Right lobe of liver (tissue), 6 donors: Measurements from ENCODE around the gene KIF4B. TPM values are rescaled to one million over a fixed set of nuclear protein-coding genes. Genes with fewer than 3 reads are reported as not detected.

ENCODE experiments used
- ATAC-seq, 4 donors: fragments of 200-7000 bp; cut with Tn5 transposase; one replicate each; pipeline ENCODE4 v1.9.1; 2020; ENCODE audit warnings: mild to moderate bottlenecking in 4 of 4, moderate library complexity in 4 of 4
- DNase-seq, 3 donors: peaks; one replicate each; pipeline ENCODE4 v3.0.0-alpha.2; 2020
- H3K27ac ChIP-seq, 3 donors: fragments of 200-600 bp; one replicate each; pipeline ENCODE4 v1.8.0; 2022
- H3K27me3 ChIP-seq, 2 donors: fragments of 200-600 bp; one replicate each; pipeline ENCODE4 v1.8.0; 2022
- H3K36me3 ChIP-seq, 4 donors: fragments of 200-600 bp; sonication (generic) in 1 of 4; one replicate each; pipeline versions ENCODE4 v1.5.1 to v1.8.0; 2017 to 2022; ENCODE audit warnings: control low read depth in 1 of 4
- H3K4me1 ChIP-seq, 4 donors: fragments of 200-600 bp; sonication (generic) in 1 of 4; one replicate each; pipeline versions ENCODE4 v1.5.1 to v1.8.0; 2017 to 2022; ENCODE audit warnings: control low read depth in 1 of 4
- H3K4me3 ChIP-seq, 3 donors: fragments of 200-600 bp; one replicate each; pipeline ENCODE4 v1.8.0; 2022
- H3K9me3 ChIP-seq, 4 donors: fragments of 200-600 bp; sonication (generic) in 1 of 4; one replicate each; pipeline versions ENCODE4 v1.5.1 to v1.8.0; 2017 to 2022; ENCODE audit warnings: control low read depth in 1 of 4
- POLR2A ChIP-seq: fragments of 450-650 bp; IDR thresholded peaks from one replicate; pipeline ENCODE4 v1.6.1; 2017; ENCODE audit warnings: antibody characterized with exemption, mild to moderate bottlenecking
- WGBS: methylation state at CpG from one replicate; pipeline ENCODE4 v1.1.6; 2018; ENCODE audit warnings: low coverage, low lambda C conversion rate; ENCODE audit not compliant: insufficient coverage; ENCODE audit errors: missing lambda C conversion rate; 5-methylcytosine and 5-hydroxymethylcytosine counted together
- intact Hi-C, 2 donors: fragments of 100-400 bp; cut with DNase I; formaldehyde crosslinking; loops; one replicate each; pipeline versions ENCODE4 v1.11.2 to v1.14.1; 2022
- total RNA-seq, 6 experiments: library from RNA; depleted of rRNA in 2 of 6; stranded (reverse); fragments of >200 nt in 2 of 6; fragmentation: NEBNext Ultra II Directional in 3 of 6; extraction: Animal tissue kit (Norgen Biotek cat#: 25700) in 3 of 6; gene quantifications; one replicate each; pipeline versions ENCODE4 v1.1.0 to v1.2.4, GENCODE V29; 2016 to 2023
- TF ChIP-seq, protein P1 (sequence below), 4 donors: fragments of 200-600 bp in 3 of 4; fragments of 450-650 bp in 1 of 4; IDR thresholded peaks; one replicate each; pipeline versions ENCODE4 v1.5.1 to v1.8.0; 2016 to 2022; ENCODE audit warnings: antibody characterized with exemption in 4 of 4, mild to moderate bottlenecking in 2 of 4
- donor health status: DM: no; HTN: yes; CAD: no.
- donor health status: DM: no; HTN: no; CAD: no.
- donor health status: DM: no; HTN: no; CAD: no.
- donor health status: DM: no; HTN: yes; CAD: no.
- donor health status: DM: no; HTN: yes; CAD: no.

The KIF4B gene
- total RNA-seq, 6 experiments from 2014 or later = not detected

DNA sequence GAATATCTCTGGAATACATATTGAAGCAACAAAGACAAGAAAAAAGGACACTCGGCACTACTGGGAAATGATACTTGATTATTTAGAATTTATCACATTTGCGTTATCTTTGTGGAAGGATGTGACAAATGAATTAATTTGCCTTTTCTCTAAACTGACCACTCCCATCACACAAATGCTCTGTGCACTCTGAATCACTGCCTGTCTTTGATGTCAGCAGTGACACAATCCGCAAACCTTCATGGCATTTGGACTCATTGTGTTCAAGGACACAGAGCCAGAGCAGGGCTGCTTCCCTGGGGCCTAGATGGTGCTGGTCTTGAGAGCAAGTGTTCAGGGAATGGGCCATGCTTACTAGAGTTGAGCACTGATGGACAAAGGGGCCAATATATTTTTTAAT, 4.9 kb upstream of the KIF4B start:
- TF ChIP-seq, protein P1, sequence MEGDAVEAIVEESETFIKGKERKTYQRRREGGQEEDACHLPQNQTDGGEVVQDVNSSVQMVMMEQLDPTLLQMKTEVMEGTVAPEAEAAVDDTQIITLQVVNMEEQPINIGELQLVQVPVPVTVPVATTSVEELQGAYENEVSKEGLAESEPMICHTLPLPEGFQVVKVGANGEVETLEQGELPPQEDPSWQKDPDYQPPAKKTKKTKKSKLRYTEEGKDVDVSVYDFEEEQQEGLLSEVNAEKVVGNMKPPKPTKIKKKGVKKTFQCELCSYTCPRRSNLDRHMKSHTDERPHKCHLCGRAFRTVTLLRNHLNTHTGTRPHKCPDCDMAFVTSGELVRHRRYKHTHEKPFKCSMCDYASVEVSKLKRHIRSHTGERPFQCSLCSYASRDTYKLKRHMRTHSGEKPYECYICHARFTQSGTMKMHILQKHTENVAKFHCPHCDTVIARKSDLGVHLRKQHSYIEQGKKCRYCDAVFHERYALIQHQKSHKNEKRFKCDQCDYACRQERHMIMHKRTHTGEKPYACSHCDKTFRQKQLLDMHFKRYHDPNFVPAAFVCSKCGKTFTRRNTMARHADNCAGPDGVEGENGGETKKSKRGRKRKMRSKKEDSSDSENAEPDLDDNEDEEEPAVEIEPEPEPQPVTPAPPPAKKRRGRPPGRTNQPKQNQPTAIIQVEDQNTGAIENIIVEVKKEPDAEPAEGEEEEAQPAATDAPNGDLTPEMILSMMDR (IDR thresholded peaks at IDR 0.05) = no peak
- TF ChIP-seq POLR2A = no peak
- Histone ChIP-seq H3K27me3 (no peaks in the 10 kb centered on the region), H3K4me1 (no peaks in the 10 kb centered on the region), H3K9me3 (no peaks in the 10 kb centered on the region), H3K27ac (no peak overlapping the region), H3K36me3 (no peaks in the 10 kb centered on the region), H3K4me3 (no peak overlapping the region)
- 54% methylated on average over 3 of the region's 3 CpGs for whole genome bisulfite sequencing
- intact Hi-C loops = no loop called here
- DNase-seq (no peak), ATAC-seq (peak in 1 of 4 donors; percentile 28)

DNA sequence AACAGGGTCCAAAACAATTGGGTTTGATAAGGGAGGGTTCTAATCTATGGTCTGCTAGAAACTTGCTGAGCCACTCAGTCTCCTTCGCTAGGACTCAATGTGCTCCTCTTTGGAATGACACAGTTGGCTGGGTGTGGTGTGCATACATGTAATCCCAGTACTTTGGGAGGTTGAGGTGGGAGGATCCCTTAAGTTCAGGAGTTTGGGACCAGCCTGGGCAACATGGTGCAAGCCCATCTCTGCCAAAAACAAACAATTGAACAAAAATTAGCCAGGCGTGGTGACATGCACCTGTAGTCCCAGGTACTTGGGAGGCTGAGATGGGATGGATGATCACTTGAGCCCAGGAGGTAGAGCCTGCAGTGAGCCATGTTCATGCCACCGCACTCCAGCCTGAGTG, 2.7 kb upstream of the KIF4B start:
- Histone ChIP-seq H3K36me3 (no peaks in the 10 kb centered on the region), H3K4me3 (no peak overlapping the region), H3K27me3 (no peaks in the 10 kb centered on the region), H3K4me1 (no peaks in the 10 kb centered on the region), H3K27ac (no peak overlapping the region), H3K9me3 (no peaks in the 10 kb centered on the region)
- intact Hi-C loops = no loop called here
- no peak for ATAC-seq
- DNase-seq = no peak
- WGBS = 93% methylated on average over 3 of the region's 3 CpGs
- no peak for TF ChIP-seq POLR2A
- TF ChIP-seq, protein P1 (IDR thresholded peaks at IDR 0.05) = no peak

DNA sequence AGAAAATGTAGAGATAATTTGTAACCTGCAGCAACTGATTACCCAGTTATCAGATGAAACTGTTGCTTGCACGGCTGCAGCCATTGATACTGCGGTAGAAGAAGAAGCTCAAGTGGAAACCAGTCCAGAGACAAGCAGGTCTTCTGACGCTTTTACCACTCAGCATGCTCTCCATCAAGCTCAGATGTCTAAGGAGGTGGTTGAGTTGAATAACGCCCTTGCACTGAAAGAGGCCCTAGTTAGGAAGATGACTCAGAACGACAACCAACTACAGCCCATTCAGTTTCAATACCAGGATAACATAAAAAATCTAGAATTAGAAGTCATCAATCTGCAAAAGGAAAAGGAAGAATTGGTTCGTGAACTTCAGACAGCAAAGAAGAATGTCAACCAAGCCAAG, 1.7 kb downstream of the KIF4B start:
- intact Hi-C loops = no loop called here
- ATAC-seq = no peak
- WGBS = 52% methylated on average over 6 of the region's 6 CpGs

DNA sequence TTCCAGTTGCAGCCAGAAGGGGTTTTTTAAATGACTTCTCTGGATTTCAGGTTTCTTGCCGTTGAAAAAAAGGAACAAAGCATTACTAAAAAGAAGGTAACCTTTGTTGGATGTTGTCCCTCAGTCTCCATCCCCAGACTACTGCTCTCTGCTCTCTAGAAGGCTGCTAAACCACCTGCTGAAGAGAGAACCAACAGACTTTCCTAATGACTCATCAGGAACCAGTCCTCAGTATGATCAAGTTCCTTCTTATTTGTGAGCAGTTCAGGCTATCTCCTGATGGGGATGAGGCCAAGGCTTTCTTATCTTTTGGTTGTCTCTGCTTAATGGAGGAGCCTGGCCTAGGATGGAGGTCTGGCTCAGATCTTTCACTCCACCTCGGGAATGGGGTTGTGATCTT, 4.1 kb downstream of the KIF4B start:
- DNase-seq = no peak
- Histone ChIP-seq H3K9me3 (no peaks in the 10 kb centered on the region), H3K4me1 (no peaks in the 10 kb centered on the region), H3K27ac (no peak overlapping the region), H3K27me3 (no peaks in the 10 kb centered on the region), H3K4me3 (no peak overlapping the region), H3K36me3 (no peaks in the 10 kb centered on the region)
- no peak for ATAC-seq
- intact Hi-C loops = no loop called here
- 49% methylated on average over 2 of the region's 2 CpGs for WGBS
- TF ChIP-seq, protein P1 (IDR thresholded peaks at IDR 0.05) = no peak
- TF ChIP-seq POLR2A = no peak

More for the DNA sequence above, 1.7 kb downstream of the KIF4B start:
- no peaks in the 10 kb centered on the region for H3K36me3 ChIP-seq
- no peak for TF ChIP-seq POLR2A
- TF ChIP-seq, protein P1 (IDR thresholded peaks at IDR 0.05) = no peak
- DNase-seq = no peak
- no peak overlapping the region for H3K4me3 ChIP-seq
- no peaks in the 10 kb centered on the region for H3K4me1 ChIP-seq
- no peaks in the 10 kb centered on the region for H3K9me3 ChIP-seq
- no peak overlapping the region for H3K27ac ChIP-seq
- no peaks in the 10 kb centered on the region for H3K27me3 ChIP-seq
